ENCODE measurements around the gene RNF208.

DNA sequence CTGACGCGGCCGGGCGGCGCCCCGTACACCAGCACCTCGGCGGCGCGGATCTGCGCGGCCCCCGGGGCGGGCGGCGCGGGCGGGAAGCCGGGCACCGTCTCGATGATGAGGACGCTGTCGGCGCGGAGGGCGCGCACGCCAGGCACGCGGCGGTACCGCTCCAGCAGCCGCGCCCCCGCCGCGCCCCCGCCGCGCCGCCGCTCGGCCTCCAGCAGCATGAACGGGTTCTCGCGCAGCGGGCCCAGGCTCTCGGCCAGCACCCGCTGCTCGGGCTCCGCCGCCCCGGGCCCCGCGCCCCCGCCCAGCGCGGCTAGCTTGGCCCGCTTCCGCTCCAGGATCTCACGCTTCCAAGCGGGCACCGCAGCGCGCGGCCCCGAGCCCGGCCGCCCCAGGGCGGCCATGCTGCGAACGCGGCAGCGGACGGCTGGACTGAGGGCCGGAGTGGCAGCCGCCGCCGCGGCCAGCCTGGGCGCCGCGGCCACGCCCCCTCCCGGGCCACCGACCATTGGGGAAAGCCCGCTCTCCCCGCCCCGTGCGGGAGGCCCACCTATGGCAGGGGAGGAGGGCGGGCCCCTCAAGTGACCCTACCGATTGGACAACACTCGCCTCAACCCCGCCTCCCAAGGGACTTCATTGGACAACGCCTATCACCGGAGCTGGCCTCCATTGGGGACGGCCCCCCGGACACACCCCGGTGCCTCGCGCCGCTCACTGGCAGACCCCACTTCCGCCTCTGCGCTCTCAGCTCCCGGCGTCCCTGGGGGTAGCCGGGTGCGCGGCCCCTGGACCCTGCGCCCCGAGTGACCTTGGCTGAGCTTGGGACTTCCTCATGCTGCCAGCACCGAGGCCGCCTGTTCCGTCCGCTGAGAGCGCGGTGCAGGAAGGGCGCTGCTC lies 21.5 kb downstream of the RNF208 start, which contains the start of gene TPRN:
- TF ChIP-seq RAD21 (IDR thresholded peaks at IDR 0.05; ENCODE audit: low read depth) (no peak), EP300 (IDR thresholded peaks at IDR 0.05; ENCODE audit: borderline replicate concordance) (0 out of 2 replicates have a peak, but pooled peaks have one; percentile 10), TAF1 (IDR thresholded peaks at IDR 0.05; ENCODE audit: low read depth) (peak; percentile 79; the same call in 1 of the 2 replicates)
